Thyroid gland (tissue), 4 donors: ENCODE measurements around the gene WNK2. TPM values are rescaled to one million over a fixed set of nuclear protein-coding genes. Genes with fewer than 3 reads are reported as not detected.

Experiments
- DNase-seq, 2 donors: peaks; one replicate each; pipeline ENCODE4 v3.0.0-alpha.2; 2019
- H3K27ac ChIP-seq, 3 donors: fragments of 200-600 bp; sonication (generic); 1 replicate in 2 of 3; 2 replicates in 1 of 3; pipeline ENCODE4 v1.5.1; 2016 to 2019; ENCODE audit warnings: mild to moderate bottlenecking in 1 of 3, moderate library complexity in 1 of 3
- H3K27me3 ChIP-seq: fragments of 200-600 bp; sonication (generic); one replicate; pipeline ENCODE4 v1.5.1; 2019
- H3K36me3 ChIP-seq, 2 donors: fragments of 200-600 bp; sonication (generic); one replicate each; pipeline ENCODE4 v1.5.1; 2016 to 2019
- H3K4me1 ChIP-seq, 2 donors: fragments of 200-600 bp; sonication (generic); one replicate each; pipeline ENCODE4 v1.5.1; 2017 to 2019
- H3K4me3 ChIP-seq, 3 donors: fragments of 200-600 bp; sonication (generic); replicated peaks in 1 of 3; 1 replicate in 2 of 3; 2 replicates in 1 of 3; pipeline ENCODE4 v1.5.1; 2016; ENCODE audit warnings: mild to moderate bottlenecking in 1 of 3
- H3K9me3 ChIP-seq: fragments of 200-600 bp; sonication (generic); one replicate; pipeline ENCODE4 v1.5.1; 2017
- POLR2A ChIP-seq, 2 donors: fragments of 450-650 bp; IDR thresholded peaks; one replicate each; pipeline ENCODE4 v1.6.1; 2017; ENCODE audit warnings: antibody characterized with exemption in 2 of 2, mild to moderate bottlenecking in 2 of 2, moderate library complexity in 1 of 2
- WGBS, 2 donors: methylation state at CpG; one replicate each; pipeline ENCODE4 v1.1.5; 2017; 5-methylcytosine and 5-hydroxymethylcytosine counted together
- intact Hi-C: fragments of 100-400 bp; cut with DNase I; formaldehyde crosslinking; loops from one replicate; pipeline ENCODE4 v1.15.1; 2023
- total RNA-seq, 4 donors: library from RNA; depleted of rRNA; stranded (reverse); fragments of >200 nt; gene quantifications; one replicate each; pipeline ENCODE4 v1.2.3, GENCODE V29; 2016
- TF ChIP-seq, protein P1 (sequence below), 6 experiments: fragments of 200-600 bp in 3 of 6; fragments of 450-650 bp in 3 of 6; sonication (generic) in 3 of 6; IDR thresholded peaks; one replicate each; pipeline ENCODE4 v1.5.1; 2016 to 2019; ENCODE audit warnings: antibody characterized with exemption in 6 of 6, mild to moderate bottlenecking in 2 of 6, inconsistent platforms in 1 of 6, moderate library complexity in 1 of 6

WNK2 gene
- total RNA-seq, 4 donors from 2014 or later, result 0.94 to 8.5 (median 8.1) TPM

DNA sequence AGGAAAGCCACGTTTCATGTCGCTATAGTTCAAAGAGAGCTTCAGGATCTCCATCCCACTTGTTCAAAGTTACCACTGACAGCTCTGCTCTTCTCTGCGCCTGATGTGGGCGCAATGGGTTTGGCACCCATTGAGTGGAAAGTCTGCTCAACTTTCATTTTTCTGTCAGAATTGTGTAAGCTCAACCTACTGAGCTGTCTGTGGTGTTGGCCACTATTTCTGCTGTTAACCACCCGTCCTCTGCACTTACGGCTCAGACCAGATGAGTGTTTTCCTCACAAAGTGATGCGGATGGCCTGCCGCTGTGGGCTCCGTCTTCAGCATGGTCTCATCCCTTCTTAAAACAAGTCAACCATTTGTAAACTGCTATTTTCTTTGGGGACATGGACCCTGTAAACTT, 131.2 kb downstream of the WNK2 start:
- intact Hi-C loops, result no loop called here
- no peaks in the 10 kb centered on the region for H3K27me3 ChIP-seq
- TF ChIP-seq POLR2A (IDR thresholded peaks at IDR 0.05), result no peak
- TF ChIP-seq, protein P1, sequence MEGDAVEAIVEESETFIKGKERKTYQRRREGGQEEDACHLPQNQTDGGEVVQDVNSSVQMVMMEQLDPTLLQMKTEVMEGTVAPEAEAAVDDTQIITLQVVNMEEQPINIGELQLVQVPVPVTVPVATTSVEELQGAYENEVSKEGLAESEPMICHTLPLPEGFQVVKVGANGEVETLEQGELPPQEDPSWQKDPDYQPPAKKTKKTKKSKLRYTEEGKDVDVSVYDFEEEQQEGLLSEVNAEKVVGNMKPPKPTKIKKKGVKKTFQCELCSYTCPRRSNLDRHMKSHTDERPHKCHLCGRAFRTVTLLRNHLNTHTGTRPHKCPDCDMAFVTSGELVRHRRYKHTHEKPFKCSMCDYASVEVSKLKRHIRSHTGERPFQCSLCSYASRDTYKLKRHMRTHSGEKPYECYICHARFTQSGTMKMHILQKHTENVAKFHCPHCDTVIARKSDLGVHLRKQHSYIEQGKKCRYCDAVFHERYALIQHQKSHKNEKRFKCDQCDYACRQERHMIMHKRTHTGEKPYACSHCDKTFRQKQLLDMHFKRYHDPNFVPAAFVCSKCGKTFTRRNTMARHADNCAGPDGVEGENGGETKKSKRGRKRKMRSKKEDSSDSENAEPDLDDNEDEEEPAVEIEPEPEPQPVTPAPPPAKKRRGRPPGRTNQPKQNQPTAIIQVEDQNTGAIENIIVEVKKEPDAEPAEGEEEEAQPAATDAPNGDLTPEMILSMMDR (IDR thresholded peaks at IDR 0.05), result no peak
- H3K4me1 ChIP-seq, result peaks cover 11 to 13% of the 10 kb centered on the region in 2 donors
- H3K36me3 ChIP-seq, result no peaks in the 10 kb centered on the region
- H3K9me3 ChIP-seq, result no peaks in the 10 kb centered on the region
- H3K4me3 ChIP-seq, result no peak overlapping the region
- no peak for DNase-seq
- WGBS, 2 donors, result 94 to 98% methylated on average over 9 of the region's 9 CpGs
- no peak overlapping the region for H3K27ac ChIP-seq

DNA sequence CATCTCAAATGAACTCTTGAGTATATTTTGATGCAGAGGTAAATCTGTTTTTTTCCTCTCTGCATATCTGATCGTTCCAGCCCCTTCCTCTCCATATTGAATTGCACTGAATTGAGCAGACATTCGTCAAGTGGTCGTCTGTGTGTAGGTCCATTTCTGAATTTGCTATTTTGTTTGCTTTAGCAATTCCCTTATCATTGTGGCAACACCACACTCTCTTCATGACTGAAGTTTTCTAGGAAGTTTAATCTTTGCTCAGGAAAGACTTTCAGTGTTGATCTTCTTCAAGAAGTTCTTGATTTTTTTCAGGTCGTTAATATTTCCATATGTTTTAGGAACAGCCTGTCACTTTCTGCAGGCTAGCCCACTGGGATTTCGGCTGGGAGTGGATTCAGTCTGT, 132.0 kb downstream of the WNK2 start:
- no peaks in the 10 kb centered on the region for H3K36me3 ChIP-seq
- no peaks in the 10 kb centered on the region for H3K9me3 ChIP-seq
- no peak for TF ChIP-seq POLR2A (IDR thresholded peaks at IDR 0.05)
- TF ChIP-seq, protein P1 (IDR thresholded peaks at IDR 0.05), result no peak
- no peak for DNase-seq
- no peak overlapping the region for H3K4me3 ChIP-seq
- peaks cover 11 to 13% of the 10 kb centered on the region in 2 donors for H3K4me1 ChIP-seq
- 66 to 71% methylated on average over 5 of the region's 5 CpGs for WGBS, 2 donors
- H3K27me3 ChIP-seq, result no peaks in the 10 kb centered on the region
- H3K27ac ChIP-seq, result no peak overlapping the region
- intact Hi-C loops, result no loop called here

DNA sequence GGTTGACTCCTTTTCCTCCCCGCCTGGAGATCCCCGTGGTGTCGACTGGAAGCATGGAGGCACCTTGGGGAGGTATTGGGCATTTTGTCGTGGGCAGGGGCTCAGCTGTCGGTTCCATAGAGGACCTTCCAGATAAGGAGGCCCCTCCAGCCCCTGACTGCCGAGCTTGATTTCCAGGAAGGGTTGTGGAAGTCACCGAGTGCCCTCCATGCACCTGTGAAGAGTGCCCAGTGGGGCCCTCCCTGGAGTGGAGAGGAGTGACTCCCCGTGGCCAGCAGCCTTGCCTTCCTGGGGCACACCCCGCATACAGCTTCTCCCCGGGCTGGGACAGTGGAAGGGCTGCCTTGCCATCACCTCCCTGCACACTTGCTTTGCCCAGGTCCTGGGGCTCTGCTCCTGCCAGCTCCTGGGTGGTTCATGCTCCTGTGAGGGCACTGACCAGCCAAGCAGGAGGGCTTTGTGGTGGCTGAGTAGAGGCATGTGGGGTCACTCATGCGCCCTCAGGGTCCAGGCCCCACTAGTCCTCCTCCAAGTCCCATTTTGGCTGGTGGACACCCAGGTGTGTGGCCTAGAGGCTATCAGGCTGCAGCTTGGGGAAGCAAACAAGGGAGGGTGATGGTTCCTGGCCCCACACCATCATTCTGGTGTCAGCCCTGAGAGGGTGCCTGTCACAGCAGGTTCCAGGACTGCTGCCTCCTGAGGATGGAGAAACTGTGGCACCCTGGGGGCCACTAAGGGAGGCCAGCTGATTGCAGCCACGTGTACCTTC, 133.0 kb downstream of the WNK2 start:
- Histone ChIP-seq H3K27ac (no peak overlapping the region), H3K9me3 (no peaks in the 10 kb centered on the region), H3K4me1 (peaks cover 13% of the 10 kb centered on the region in 2 donors), H3K36me3 (no peaks in the 10 kb centered on the region), H3K27me3 (no peaks in the 10 kb centered on the region), H3K4me3 (no peak overlapping the region)
- intact Hi-C loops, result no loop called here
- TF ChIP-seq, protein P1 (IDR thresholded peaks at IDR 0.05), result no peak
- TF ChIP-seq POLR2A (IDR thresholded peaks at IDR 0.05), result no peak
- DNase-seq, result no peak
- WGBS, 2 donors, result 89 to 90% methylated on average over 7 to 12 of the region's 12 CpGs

DNA sequence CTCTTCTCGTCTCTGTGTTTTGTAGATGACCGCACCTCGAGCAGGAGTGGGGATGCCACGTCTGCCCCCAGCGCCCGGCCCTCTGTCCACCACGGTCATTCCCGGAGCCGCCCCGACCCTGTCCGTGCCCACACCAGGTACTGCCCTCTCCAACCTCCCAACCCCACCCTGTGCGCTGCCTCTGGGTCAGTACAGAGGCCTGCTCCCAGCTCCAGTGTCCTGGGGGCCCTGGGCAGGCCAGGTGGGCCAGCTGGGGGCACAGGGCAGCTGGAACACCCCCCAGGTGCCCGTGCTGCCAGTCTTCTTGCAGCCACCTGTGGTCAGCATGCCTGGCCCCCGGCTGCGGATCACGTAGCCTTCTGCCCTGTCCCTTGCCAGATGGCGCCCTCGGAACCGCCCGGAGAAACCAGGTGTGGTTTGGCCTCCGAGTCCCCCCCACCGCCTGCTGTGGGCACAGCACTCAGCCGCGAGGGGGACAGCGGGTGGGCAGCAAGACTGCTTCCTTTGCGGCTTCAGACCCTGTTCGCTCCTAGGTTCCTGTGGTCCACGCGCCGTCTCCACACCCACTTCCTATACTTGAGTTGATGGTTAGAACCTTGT, 133.7 kb downstream of the WNK2 start:
- no peaks in the 10 kb centered on the region for H3K27me3 ChIP-seq

More for the DNA sequence above, 133.7 kb downstream of the WNK2 start:
- WGBS, 2 donors, result 90 to 95% methylated on average over 20 to 22 of the region's 30 CpGs
- Histone ChIP-seq H3K36me3 (no peaks in the 10 kb centered on the region), H3K4me1 (peaks cover 13 to 14% of the 10 kb centered on the region in 2 donors), H3K27ac (no peak overlapping the region), H3K4me3 (no peak overlapping the region), H3K9me3 (no peaks in the 10 kb centered on the region)
- intact Hi-C loops, result no loop called here
- TF ChIP-seq POLR2A (IDR thresholded peaks at IDR 0.05), result no peak
- TF ChIP-seq, protein P1 (IDR thresholded peaks at IDR 0.05), result no peak
- DNase-seq, result no peak
